Parathyroid adenoma (tissue), 2 donors: Measurements from ENCODE around the gene ST6GALNAC3.

Experiments used
- H2AFZ ChIP-seq: fragments of 300-600 bp; sonication (generic); one replicate; pipeline ENCODE4 v1.7.0; 2017; ENCODE audit warnings: antibody characterized with exemption, mild to moderate bottlenecking
- H3K27ac ChIP-seq: fragments of 300-600 bp; sonication (generic); one replicate; pipeline ENCODE4 v1.7.0; 2017
- H3K27me3 ChIP-seq: fragments of 300-600 bp; sonication (generic); one replicate; pipeline ENCODE4 v1.7.0; 2017; ENCODE audit warnings: low read length; ENCODE audit not compliant: control insufficient read depth, insufficient read depth
- H3K36me3 ChIP-seq: fragments of 300-600 bp; sonication (generic); one replicate; pipeline ENCODE4 v1.7.0; 2017; ENCODE audit warnings: low read length; ENCODE audit not compliant: control insufficient read depth, insufficient read depth
- H3K4me1 ChIP-seq: fragments of 300-600 bp; sonication (generic); one replicate; pipeline ENCODE4 v1.7.0; 2017; ENCODE audit warnings: control low read depth
- H3K4me2 ChIP-seq: fragments of 300-600 bp; sonication (generic); one replicate; pipeline ENCODE4 v1.7.0; 2017; ENCODE audit warnings: low read length
- H3K4me3 ChIP-seq: fragments of 300-600 bp; sonication (generic); one replicate; pipeline ENCODE4 v1.7.0; 2017; ENCODE audit warnings: low read depth, low read length
- H3K79me2 ChIP-seq: fragments of 300-600 bp; sonication (generic); one replicate; pipeline ENCODE4 v1.7.0; 2017; ENCODE audit warnings: control low read depth
- H3K9ac ChIP-seq: fragments of 300-600 bp; sonication (generic); one replicate; pipeline ENCODE4 v1.7.0; 2017; ENCODE audit warnings: mild to moderate bottlenecking
- H3K9me3 ChIP-seq: fragments of 300-600 bp; sonication (generic); one replicate; pipeline ENCODE4 v1.7.0; 2017; ENCODE audit warnings: low read length; ENCODE audit not compliant: control insufficient read depth
- TF ChIP-seq, protein P1 (sequence below): fragments of 300-600 bp; sonication (generic); IDR thresholded peaks from one replicate; pipeline ENCODE4 v1.7.0; 2017; ENCODE audit warnings: antibody characterized with exemption, mild to moderate bottlenecking
- donor health status: primary hyperparathyroidism.

The ST6GALNAC3 gene

DNA sequence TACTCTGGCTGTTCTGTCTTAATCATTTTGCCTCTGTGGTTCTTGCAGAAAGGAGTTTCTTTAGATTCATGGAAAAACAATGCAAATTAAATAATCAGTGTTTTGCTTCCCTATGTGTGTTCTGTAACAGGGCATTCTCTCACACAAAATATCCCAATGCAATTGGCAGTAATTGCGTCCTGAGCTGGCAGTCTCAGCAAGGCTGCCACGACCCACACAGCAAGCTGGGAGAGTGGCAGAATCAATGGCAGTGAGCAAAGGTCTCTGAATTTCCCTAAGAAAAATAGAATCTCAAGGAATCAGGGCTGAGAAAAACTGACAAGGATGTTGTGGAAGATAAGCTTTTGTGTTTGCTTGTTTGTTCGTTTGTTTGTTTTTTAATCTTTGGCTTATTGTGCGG is 594.6 kb downstream of the ST6GALNAC3 start:
- H2AFZ ChIP-seq: no peak overlapping the region
- no peak overlapping the region for H3K4me3 ChIP-seq
- H3K27ac ChIP-seq: no peak overlapping the region
- TF ChIP-seq, protein P1, sequence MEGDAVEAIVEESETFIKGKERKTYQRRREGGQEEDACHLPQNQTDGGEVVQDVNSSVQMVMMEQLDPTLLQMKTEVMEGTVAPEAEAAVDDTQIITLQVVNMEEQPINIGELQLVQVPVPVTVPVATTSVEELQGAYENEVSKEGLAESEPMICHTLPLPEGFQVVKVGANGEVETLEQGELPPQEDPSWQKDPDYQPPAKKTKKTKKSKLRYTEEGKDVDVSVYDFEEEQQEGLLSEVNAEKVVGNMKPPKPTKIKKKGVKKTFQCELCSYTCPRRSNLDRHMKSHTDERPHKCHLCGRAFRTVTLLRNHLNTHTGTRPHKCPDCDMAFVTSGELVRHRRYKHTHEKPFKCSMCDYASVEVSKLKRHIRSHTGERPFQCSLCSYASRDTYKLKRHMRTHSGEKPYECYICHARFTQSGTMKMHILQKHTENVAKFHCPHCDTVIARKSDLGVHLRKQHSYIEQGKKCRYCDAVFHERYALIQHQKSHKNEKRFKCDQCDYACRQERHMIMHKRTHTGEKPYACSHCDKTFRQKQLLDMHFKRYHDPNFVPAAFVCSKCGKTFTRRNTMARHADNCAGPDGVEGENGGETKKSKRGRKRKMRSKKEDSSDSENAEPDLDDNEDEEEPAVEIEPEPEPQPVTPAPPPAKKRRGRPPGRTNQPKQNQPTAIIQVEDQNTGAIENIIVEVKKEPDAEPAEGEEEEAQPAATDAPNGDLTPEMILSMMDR: no peak
- H3K9ac ChIP-seq: no peak overlapping the region
- no peaks in the 10 kb centered on the region for H3K27me3 ChIP-seq
- H3K36me3 ChIP-seq: no peaks in the 10 kb centered on the region
- no peak overlapping the region for H3K4me2 ChIP-seq
- H3K79me2 ChIP-seq: no peaks in the 10 kb centered on the region
- H3K9me3 ChIP-seq: no peaks in the 10 kb centered on the region
- no peaks in the 10 kb centered on the region for H3K4me1 ChIP-seq

DNA sequence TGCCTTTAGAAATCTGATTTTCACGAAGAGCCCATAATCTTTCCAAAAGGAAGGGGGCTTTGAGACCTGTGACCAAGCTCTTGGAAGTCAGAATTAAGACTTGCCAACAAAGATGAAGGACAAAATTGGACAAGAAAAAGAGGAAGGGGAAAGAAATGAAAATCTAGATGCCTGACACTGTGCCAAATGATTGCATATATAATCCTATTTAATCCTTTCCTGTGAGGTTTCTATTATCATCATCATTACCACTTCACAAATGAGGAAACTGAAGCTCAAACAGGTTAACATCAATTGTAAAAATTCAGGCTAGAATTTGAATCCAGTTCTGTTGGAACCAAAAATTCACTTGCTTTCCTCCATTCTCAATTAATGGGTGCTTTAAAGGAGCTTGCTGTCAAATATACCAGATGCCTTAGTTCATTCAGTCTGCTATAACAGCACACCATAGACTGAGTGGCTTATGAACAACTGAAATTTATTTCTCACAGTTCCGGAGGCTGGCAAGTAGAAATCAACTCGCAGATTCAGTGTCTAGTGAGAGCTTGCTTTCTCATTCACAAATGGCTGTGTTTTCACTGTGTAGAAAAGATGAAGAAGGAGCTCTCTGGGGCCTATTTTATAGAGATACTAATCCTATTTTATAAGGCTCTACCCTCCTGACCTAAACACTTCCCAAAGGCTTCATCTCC is 595.2 kb downstream of the ST6GALNAC3 start:
- Histone ChIP-seq H3K4me2 (no peak overlapping the region), H3K79me2 (no peaks in the 10 kb centered on the region), H2AFZ (no peak overlapping the region), H3K9me3 (no peaks in the 10 kb centered on the region), H3K36me3 (no peaks in the 10 kb centered on the region), H3K27ac (no peak overlapping the region), H3K4me1 (no peaks in the 10 kb centered on the region), H3K4me3 (no peak overlapping the region), H3K27me3 (no peaks in the 10 kb centered on the region), H3K9ac (no peak overlapping the region)
- TF ChIP-seq, protein P1: no peak

DNA sequence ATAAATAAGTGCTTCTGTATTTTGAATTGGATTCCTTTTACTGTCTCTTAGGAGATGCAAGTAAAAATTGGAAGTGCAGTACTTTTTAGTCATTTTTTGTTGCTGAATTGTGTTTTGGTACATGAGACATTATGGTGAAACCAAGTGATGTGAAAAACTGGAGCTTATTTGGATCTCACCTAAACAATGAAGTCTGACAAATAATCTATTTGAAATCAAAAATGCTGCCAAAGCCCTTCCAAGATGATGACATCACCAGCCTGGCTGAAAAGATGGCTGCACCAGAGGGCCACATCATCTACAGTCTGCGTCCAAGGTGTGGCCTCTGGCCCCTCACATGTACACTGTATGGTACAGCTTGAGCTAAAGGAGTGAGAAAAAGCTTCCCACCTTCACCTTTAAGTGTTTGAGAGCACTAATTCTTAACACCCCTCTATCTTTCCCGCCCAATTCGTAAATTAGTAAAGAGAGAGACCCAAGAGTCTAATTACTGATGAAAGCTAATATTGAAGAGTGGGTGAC is 600.2 kb downstream of the ST6GALNAC3 start:
- peaks cover 3% of the 10 kb centered on the region for H3K4me1 ChIP-seq
- no peak overlapping the region for H3K4me2 ChIP-seq
- no peaks in the 10 kb centered on the region for H3K27me3 ChIP-seq
- H3K79me2 ChIP-seq: no peaks in the 10 kb centered on the region
- H3K4me3 ChIP-seq: no peak overlapping the region
- no peak overlapping the region for H3K9ac ChIP-seq
- H3K9me3 ChIP-seq: no peaks in the 10 kb centered on the region
- no peak overlapping the region for H3K27ac ChIP-seq
- H3K36me3 ChIP-seq: no peaks in the 10 kb centered on the region
- no peak overlapping the region for H2AFZ ChIP-seq
- TF ChIP-seq, protein P1: no peak

DNA sequence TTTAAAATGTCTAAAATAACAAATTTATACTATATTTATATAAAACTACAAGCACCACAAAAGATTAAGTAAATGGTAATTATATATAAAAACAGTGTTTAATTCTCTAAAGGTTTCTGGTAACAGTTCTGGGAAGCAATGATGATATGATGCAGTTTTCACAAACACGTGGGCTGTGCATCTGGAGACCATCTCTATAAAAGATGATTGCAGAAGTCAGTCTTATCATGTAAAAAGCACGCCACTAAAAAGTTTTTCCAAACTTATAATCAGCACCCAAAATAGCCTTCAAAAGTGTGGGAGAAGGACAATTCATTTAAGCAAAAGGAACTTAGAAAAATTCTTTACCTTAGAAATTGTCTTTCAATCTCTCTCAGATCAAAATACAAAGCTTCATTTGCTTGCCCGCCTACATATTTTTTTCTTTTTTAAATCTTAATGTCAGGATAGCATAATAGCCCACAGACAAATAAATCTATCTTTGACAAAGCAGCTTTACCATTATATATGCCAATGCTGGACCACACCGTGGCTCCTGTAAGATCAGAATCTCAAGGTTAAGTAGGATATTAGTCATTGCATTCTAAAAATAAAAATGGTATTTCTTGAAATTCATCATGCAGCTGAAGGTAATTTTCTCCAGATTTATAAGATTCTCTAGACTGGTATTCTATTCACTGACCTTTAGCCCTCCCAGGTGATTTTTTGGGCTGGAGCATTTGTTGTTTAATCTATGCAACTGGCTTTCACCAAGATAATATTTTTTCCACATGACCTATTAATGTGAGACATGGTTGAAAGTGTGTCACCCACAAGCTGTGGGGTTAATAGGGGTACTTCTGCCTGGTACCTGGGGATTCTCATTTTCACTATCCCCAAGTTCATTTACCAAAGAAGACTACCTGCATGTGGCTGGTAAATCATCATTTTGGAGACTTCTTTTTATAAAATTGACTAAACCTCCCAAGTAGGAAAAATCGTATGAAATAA is 603.2 kb downstream of the ST6GALNAC3 start:
- no peak overlapping the region for H3K4me3 ChIP-seq
- H2AFZ ChIP-seq: no peak overlapping the region
- no peaks in the 10 kb centered on the region for H3K9me3 ChIP-seq
- TF ChIP-seq, protein P1: no peak
- H3K9ac ChIP-seq: no peak overlapping the region
- peaks cover 3% of the 10 kb centered on the region for H3K4me1 ChIP-seq
- no peaks in the 10 kb centered on the region for H3K36me3 ChIP-seq
- no peak overlapping the region for H3K27ac ChIP-seq
- H3K27me3 ChIP-seq: no peaks in the 10 kb centered on the region
- H3K79me2 ChIP-seq: no peaks in the 10 kb centered on the region
- H3K4me2 ChIP-seq: no peak overlapping the region
